Loucy (cell line): ENCODE measurements around the gene MBOAT7.

Experiments used
- CTCF ChIP-seq: fragments of 200-600 bp; sonication (generic); conservative IDR thresholded peaks from 2 replicates; pipeline ENCODE4 v1.5.1; 2014; ENCODE audit warnings: mild to moderate bottlenecking, antibody characterized with exemption, low read length
- EZH2phosphoT487 ChIP-seq: fragments of 200-600 bp; IDR thresholded peaks from 2 replicates; pipeline ENCODE4 v1.6.1; 2018; ENCODE audit warnings: antibody characterized with exemption, mild to moderate bottlenecking, moderate library complexity, borderline replicate concordance

GRCh38 chr19:54230031-54230430, 40.7 kb upstream of the MBOAT7 start:
- no peak for TF ChIP-seq CTCF
- no peak for TF ChIP-seq EZH2phosphoT487
